Tibial nerve (tissue), 4 donors: ENCODE data around the gene HNRNPUL1.

Experiments
- EP300 ChIP-seq, 2 donors: sonication (generic); formaldehyde crosslinking; IDR thresholded peaks; one replicate each; pipeline ENCODE4 v1.6.1; 2017; ENCODE audit warnings: antibody characterized with exemption in 2 of 2, mild to moderate bottlenecking in 1 of 2
- POLR2A ChIP-seq, 2 donors: fragments of 450-650 bp; IDR thresholded peaks; one replicate each; pipeline ENCODE4 v1.6.1; 2017; ENCODE audit warnings: antibody characterized with exemption in 2 of 2, mild to moderate bottlenecking in 2 of 2, moderate library complexity in 2 of 2
- TF ChIP-seq, protein P1 (sequence below), 5 experiments: fragments of 200-600 bp in 3 of 5; fragments of 450-650 bp in 2 of 5; sonication (generic) in 3 of 5; IDR thresholded peaks; one replicate each; pipeline ENCODE4 v1.5.1; 2016 to 2019; ENCODE audit warnings: antibody characterized with exemption in 5 of 5, mild to moderate bottlenecking in 3 of 5, moderate library complexity in 2 of 5

DNA sequence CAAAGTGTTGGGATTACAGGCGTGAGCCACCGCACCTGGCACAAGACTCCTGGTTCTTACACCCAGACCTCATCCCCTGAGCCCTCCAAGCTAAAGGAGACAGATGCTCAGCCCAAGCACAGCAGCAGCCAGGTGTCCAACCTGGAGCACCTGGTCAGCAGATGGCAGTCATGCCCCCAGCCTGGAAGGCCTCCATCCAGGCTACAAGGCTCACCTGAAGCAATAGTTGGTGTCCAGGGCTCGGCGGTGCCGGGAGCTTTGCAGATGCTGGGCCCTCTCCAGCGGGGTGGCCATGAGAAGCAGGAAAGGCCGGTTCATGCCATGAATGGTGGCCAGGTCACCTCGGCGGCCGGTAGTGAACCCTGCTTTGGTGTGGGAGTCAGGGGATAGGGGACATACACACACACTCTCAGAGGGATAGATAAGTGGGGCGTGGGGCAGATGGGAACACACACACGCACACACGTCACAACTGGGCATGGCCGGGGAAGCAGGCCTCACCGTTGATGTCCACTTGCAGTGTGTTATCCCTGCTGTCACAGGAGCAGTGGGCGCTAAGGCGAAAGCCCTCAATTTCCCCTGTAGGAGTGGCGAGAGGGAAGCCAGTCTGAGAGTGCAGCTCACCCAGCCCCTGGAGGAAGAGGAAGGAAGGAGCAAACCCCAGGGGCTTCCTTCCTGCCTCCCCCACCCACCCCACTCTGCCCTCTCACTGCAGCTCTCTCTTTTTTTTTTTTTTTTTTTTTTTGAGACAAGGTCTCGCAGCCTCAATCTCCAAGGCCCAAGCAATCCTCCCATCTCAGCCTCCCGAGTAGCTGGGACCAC lies 77.7 kb downstream of the HNRNPUL1 start:
- TF ChIP-seq, protein P1, sequence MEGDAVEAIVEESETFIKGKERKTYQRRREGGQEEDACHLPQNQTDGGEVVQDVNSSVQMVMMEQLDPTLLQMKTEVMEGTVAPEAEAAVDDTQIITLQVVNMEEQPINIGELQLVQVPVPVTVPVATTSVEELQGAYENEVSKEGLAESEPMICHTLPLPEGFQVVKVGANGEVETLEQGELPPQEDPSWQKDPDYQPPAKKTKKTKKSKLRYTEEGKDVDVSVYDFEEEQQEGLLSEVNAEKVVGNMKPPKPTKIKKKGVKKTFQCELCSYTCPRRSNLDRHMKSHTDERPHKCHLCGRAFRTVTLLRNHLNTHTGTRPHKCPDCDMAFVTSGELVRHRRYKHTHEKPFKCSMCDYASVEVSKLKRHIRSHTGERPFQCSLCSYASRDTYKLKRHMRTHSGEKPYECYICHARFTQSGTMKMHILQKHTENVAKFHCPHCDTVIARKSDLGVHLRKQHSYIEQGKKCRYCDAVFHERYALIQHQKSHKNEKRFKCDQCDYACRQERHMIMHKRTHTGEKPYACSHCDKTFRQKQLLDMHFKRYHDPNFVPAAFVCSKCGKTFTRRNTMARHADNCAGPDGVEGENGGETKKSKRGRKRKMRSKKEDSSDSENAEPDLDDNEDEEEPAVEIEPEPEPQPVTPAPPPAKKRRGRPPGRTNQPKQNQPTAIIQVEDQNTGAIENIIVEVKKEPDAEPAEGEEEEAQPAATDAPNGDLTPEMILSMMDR (IDR thresholded peaks at IDR 0.05) = no peak
- no peak for TF ChIP-seq POLR2A (IDR thresholded peaks at IDR 0.05)
- no peak for TF ChIP-seq EP300 (IDR thresholded peaks at IDR 0.05)
